ENCODE results near the gene ZNF639.

DNA sequence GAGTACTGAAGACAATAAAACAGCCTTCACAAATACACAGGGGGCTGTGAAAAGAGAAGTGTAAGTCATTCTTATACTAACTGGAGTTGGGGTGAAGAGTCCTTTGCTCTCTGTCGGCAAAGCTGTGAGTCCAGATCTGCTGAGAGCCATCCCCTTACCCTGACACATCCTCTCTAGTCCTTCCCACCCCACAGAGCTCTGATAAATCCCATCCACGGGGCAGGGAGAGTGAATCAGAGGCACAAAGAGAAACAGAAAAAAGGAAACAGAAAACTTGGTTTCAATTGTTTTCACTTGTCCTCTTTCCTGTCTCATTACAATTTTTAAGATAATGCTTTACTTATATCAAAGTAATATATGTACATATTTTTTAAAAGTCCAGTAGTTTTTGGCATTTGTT is 18.2 kb upstream of the ZNF639 start:
- TF ChIP-seq, protein P1, sequence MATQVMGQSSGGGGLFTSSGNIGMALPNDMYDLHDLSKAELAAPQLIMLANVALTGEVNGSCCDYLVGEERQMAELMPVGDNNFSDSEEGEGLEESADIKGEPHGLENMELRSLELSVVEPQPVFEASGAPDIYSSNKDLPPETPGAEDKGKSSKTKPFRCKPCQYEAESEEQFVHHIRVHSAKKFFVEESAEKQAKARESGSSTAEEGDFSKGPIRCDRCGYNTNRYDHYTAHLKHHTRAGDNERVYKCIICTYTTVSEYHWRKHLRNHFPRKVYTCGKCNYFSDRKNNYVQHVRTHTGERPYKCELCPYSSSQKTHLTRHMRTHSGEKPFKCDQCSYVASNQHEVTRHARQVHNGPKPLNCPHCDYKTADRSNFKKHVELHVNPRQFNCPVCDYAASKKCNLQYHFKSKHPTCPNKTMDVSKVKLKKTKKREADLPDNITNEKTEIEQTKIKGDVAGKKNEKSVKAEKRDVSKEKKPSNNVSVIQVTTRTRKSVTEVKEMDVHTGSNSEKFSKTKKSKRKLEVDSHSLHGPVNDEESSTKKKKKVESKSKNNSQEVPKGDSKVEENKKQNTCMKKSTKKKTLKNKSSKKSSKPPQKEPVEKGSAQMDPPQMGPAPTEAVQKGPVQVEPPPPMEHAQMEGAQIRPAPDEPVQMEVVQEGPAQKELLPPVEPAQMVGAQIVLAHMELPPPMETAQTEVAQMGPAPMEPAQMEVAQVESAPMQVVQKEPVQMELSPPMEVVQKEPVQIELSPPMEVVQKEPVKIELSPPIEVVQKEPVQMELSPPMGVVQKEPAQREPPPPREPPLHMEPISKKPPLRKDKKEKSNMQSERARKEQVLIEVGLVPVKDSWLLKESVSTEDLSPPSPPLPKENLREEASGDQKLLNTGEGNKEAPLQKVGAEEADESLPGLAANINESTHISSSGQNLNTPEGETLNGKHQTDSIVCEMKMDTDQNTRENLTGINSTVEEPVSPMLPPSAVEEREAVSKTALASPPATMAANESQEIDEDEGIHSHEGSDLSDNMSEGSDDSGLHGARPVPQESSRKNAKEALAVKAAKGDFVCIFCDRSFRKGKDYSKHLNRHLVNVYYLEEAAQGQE (IDR thresholded peaks at IDR 0.05; ENCODE audit: low read depth): no peak
- TF ChIP-seq, protein P2, sequence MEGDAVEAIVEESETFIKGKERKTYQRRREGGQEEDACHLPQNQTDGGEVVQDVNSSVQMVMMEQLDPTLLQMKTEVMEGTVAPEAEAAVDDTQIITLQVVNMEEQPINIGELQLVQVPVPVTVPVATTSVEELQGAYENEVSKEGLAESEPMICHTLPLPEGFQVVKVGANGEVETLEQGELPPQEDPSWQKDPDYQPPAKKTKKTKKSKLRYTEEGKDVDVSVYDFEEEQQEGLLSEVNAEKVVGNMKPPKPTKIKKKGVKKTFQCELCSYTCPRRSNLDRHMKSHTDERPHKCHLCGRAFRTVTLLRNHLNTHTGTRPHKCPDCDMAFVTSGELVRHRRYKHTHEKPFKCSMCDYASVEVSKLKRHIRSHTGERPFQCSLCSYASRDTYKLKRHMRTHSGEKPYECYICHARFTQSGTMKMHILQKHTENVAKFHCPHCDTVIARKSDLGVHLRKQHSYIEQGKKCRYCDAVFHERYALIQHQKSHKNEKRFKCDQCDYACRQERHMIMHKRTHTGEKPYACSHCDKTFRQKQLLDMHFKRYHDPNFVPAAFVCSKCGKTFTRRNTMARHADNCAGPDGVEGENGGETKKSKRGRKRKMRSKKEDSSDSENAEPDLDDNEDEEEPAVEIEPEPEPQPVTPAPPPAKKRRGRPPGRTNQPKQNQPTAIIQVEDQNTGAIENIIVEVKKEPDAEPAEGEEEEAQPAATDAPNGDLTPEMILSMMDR (IDR thresholded peaks at IDR 0.05 in 2 of 3, conservative IDR thresholded peaks at IDR 0.05 in 1 of 3; ENCODE audit: borderline replicate concordance in 1 of 3, insufficient read depth in 1 of 3, low read depth in 2 of 3, low read length in 2 of 3): no peak
- TF ChIP-seq EZH2phosphoT487 (IDR thresholded peaks at IDR 0.05; ENCODE audit: borderline replicate concordance) (no peak), EZH2 (IDR thresholded peaks at IDR 0.05) (no peak), POLR2A (IDR thresholded peaks at IDR 0.05; ENCODE audit: borderline replicate concordance, extremely low read depth, insufficient read depth, insufficient read length) (no peak), POLR2AphosphoS5 (IDR thresholded peaks at IDR 0.05; ENCODE audit: low read depth, low read length) (no peak), ZFX (IDR thresholded peaks at IDR 0.05) (no peak)
- TF ChIP-seq, protein P3, sequence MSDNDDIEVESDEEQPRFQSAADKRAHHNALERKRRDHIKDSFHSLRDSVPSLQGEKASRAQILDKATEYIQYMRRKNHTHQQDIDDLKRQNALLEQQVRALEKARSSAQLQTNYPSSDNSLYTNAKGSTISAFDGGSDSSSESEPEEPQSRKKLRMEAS (IDR thresholded peaks at IDR 0.05): no peak
